Esophagus muscularis mucosa (tissue), 4 donors: ENCODE results near the gene CD63.

Source experiments
- EP300 ChIP-seq: sonication (generic); formaldehyde crosslinking; IDR thresholded peaks from one replicate; pipeline ENCODE4 v1.6.1; 2017; ENCODE audit warnings: antibody characterized with exemption
- POLR2AphosphoS5 ChIP-seq, 2 donors: sonication (generic); formaldehyde crosslinking; IDR thresholded peaks; one replicate each; pipeline ENCODE4 v1.6.1; 2017; ENCODE audit warnings: antibody characterized with exemption in 2 of 2
- TF ChIP-seq, protein P1 (sequence below), 3 experiments: fragments of 200-600 bp in 2 of 3; fragments of 450-650 bp in 1 of 3; sonication (generic) in 2 of 3; IDR thresholded peaks; one replicate each; pipeline ENCODE4 v1.5.1; 2017 to 2019; ENCODE audit warnings: antibody characterized with exemption in 3 of 3, mild to moderate bottlenecking in 2 of 3, moderate library complexity in 1 of 3

DNA sequence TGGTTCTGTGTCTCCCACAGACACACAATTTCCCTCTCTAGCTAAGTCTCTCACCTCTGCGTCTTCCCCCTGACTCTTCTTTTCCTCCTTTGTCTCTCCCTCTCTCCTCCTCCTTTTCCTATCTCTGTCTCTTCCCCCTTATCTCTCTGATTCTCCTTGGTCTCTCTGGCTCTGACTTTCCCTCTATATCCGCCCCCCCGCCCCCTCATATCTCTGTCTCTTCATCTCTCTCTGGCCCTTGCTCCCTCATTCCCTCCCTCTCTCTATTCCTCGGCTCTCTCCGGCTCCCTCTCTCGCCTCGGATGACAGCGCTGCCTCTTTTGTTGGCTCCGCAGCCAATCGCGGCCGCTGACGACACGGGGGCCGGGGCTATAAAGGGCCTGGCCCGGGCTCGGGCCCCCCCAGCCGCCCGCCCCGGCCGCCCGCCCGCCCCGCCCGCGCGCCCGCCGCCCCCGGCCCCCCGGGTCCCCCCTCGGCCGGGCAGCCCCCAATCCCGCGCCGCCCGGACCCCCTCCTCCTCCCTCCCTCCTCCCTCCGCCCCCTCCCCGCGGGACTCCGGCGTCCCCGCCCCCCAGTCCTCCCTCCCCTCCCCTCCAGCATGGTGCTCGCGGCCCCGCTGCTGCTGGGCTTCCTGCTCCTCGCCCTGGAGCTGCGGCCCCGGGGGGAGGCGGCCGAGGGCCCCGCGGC, 14.1 kb upstream of the CD63 start, which contains the start of gene GDF11:
- TF ChIP-seq, protein P1, sequence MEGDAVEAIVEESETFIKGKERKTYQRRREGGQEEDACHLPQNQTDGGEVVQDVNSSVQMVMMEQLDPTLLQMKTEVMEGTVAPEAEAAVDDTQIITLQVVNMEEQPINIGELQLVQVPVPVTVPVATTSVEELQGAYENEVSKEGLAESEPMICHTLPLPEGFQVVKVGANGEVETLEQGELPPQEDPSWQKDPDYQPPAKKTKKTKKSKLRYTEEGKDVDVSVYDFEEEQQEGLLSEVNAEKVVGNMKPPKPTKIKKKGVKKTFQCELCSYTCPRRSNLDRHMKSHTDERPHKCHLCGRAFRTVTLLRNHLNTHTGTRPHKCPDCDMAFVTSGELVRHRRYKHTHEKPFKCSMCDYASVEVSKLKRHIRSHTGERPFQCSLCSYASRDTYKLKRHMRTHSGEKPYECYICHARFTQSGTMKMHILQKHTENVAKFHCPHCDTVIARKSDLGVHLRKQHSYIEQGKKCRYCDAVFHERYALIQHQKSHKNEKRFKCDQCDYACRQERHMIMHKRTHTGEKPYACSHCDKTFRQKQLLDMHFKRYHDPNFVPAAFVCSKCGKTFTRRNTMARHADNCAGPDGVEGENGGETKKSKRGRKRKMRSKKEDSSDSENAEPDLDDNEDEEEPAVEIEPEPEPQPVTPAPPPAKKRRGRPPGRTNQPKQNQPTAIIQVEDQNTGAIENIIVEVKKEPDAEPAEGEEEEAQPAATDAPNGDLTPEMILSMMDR (IDR thresholded peaks at IDR 0.05) = no peak
- TF ChIP-seq POLR2AphosphoS5 (IDR thresholded peaks at IDR 0.05) (peak; percentile 89 to 91), EP300 (no peak)
